Measurements from ENCODE around the gene TXNL4A.

The TXNL4A gene

GRCh38 chr18:79938196-79938595, 50.2 kb downstream of the TXNL4A start:
- TF ChIP-seq, protein P1, sequence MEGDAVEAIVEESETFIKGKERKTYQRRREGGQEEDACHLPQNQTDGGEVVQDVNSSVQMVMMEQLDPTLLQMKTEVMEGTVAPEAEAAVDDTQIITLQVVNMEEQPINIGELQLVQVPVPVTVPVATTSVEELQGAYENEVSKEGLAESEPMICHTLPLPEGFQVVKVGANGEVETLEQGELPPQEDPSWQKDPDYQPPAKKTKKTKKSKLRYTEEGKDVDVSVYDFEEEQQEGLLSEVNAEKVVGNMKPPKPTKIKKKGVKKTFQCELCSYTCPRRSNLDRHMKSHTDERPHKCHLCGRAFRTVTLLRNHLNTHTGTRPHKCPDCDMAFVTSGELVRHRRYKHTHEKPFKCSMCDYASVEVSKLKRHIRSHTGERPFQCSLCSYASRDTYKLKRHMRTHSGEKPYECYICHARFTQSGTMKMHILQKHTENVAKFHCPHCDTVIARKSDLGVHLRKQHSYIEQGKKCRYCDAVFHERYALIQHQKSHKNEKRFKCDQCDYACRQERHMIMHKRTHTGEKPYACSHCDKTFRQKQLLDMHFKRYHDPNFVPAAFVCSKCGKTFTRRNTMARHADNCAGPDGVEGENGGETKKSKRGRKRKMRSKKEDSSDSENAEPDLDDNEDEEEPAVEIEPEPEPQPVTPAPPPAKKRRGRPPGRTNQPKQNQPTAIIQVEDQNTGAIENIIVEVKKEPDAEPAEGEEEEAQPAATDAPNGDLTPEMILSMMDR (IDR thresholded peaks at IDR 0.05; ENCODE audit: low read depth, low read length, missing control alignments) = no peak
- H3K4me3 ChIP-seq (ENCODE audit: low read depth, low read length) = no peak overlapping the region
- DNase-seq (ENCODE audit: low read depth) = no peak

DNA sequence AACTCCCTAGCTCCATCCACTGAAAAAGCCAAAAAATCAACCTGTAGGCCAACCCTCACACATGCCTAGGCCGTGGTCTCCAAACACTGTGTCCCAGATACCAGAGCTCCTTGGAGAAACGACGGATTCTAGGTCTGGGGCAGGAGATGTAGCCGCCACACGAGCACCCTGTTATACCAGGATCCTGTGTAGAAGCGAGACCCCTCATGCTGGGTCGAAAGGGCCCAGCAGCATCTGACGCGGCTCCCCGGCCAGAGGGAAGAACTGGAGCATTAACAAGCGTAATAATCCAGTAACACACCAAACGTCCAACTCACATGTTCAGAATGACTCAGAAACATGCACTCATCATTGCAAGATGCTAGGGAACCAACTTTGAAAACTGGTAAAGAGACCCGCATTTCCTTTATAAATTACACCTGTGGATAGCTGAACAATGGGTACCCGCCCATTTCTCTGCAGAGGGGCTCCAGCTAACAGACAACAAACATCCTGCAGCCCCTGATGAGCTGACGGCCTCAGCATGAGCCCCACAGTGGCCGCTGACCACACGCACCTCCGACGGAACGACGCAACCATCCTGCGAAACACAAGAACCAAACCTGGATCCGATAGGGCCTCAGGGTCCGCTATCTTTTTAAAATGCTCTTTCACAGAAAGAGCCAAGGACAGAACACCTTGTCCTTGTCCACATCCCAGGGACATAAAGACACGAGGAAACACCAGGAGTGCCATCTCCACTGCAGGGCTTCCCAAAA, 51.1 kb downstream of the TXNL4A start:
- TF ChIP-seq, protein P1 (IDR thresholded peaks at IDR 0.05; ENCODE audit: low read depth, low read length, missing control alignments) = no peak
- DNase-seq (ENCODE audit: low read depth) = no peak
- H3K4me3 ChIP-seq (ENCODE audit: low read depth, low read length) = no peak overlapping the region

- no peak for DNase-seq (ENCODE audit: low read depth)
- TF ChIP-seq, protein P1 (IDR thresholded peaks at IDR 0.05; ENCODE audit: low read depth, low read length, missing control alignments) = no peak
- H3K4me3 ChIP-seq (ENCODE audit: low read depth, low read length) = no peak overlapping the region
These were observed 51.7 kb downstream of the TXNL4A start for GRCh38 chr18:79936641-79937040.

DNA sequence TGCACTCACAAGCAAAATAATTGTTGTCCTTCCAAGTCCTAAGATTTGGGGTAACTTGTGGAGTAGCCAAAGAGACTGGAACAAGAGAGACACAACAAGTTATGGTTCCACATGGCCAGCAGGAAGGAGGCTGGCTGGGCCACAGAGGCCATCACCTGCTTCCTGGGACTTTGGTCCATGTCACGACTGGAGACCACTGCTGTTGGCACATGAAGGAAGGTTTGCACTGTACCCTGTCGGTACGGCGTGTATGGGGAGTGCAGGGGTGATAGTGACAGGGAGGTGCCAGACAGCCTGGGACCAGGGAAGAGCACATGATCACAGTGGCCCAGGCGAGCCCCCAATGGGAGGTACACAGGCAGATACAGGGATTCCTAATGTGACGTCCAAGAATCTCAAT, 52.4 kb downstream of the TXNL4A start:
- no peak overlapping the region for H3K4me3 ChIP-seq (ENCODE audit: low read depth, low read length)
- DNase-seq (ENCODE audit: low read depth) = no peak
- TF ChIP-seq, protein P1 (IDR thresholded peaks at IDR 0.05; ENCODE audit: low read depth, low read length, missing control alignments) = no peak

- DNase-seq (ENCODE audit: low read depth) = no peak
- H3K4me3 ChIP-seq (ENCODE audit: low read depth, low read length) = no peak overlapping the region
- TF ChIP-seq, protein P1 (IDR thresholded peaks at IDR 0.05; ENCODE audit: low read depth, low read length, missing control alignments) = no peak
These were observed 52.9 kb downstream of the TXNL4A start for GRCh38 chr18:79935499-79935898.

- TF ChIP-seq, protein P1 (IDR thresholded peaks at IDR 0.05; ENCODE audit: low read depth, low read length, missing control alignments) = no peak
- no peak overlapping the region for H3K4me3 ChIP-seq (ENCODE audit: low read depth, low read length)
- no peak for DNase-seq (ENCODE audit: low read depth)
These were observed 53.3 kb downstream of the TXNL4A start for GRCh38 chr18:79935098-79935480.
